ENCODE data around the gene PRPF18.
A peak's percentile ranks its signal among the peaks of the same experiment; 100 is the strongest.

Gene PRPF18

GRCh38 chr10:13651969-13652720, 65.4 kb downstream of the PRPF18 start:
- no peak overlapping the region for H3K4me3 ChIP-seq (ENCODE audit: low read length)
- H3K4me1 ChIP-seq (ENCODE audit: control insufficient read depth, insufficient read depth, low read length) = no peaks in the 10 kb centered on the region
- no peak overlapping the region for H3K9ac ChIP-seq (ENCODE audit: low read length)
- H3K36me3 ChIP-seq (ENCODE audit: control insufficient read depth, insufficient read depth, low read length) = peaks cover 28% of the 10 kb centered on the region
- no peaks in the 10 kb centered on the region for H3K27me3 ChIP-seq (ENCODE audit: control insufficient read depth, insufficient read depth, low read length)
- no peak overlapping the region for H3K27ac ChIP-seq (ENCODE audit: low read depth, low read length)

- peaks cover 31% of the 10 kb centered on the region for H3K36me3 ChIP-seq (ENCODE audit: control insufficient read depth, insufficient read depth, low read length)
- no peaks in the 10 kb centered on the region for H3K27me3 ChIP-seq (ENCODE audit: control insufficient read depth, insufficient read depth, low read length)
- no peaks in the 10 kb centered on the region for H3K4me1 ChIP-seq (ENCODE audit: control insufficient read depth, insufficient read depth, low read length)
- H3K27ac ChIP-seq (ENCODE audit: low read depth, low read length) = no peak overlapping the region
- H3K9ac ChIP-seq (ENCODE audit: low read length) = no peak overlapping the region
- H3K4me3 ChIP-seq (ENCODE audit: low read length) = no peak overlapping the region
Observed at GRCh38 chr10:13652860-13653259, 66.1 kb downstream of the PRPF18 start.

- Histone ChIP-seq H3K27ac (ENCODE audit: low read depth, low read length) (no peak overlapping the region), H3K27me3 (ENCODE audit: control insufficient read depth, insufficient read depth, low read length) (no peaks in the 10 kb centered on the region), H3K4me1 (ENCODE audit: control insufficient read depth, insufficient read depth, low read length) (no peaks in the 10 kb centered on the region), H3K36me3 (ENCODE audit: control insufficient read depth, insufficient read depth, low read length) (peaks cover 32% of the 10 kb centered on the region), H3K4me3 (ENCODE audit: low read length) (no peak overlapping the region), H3K9ac (ENCODE audit: low read length) (no peak overlapping the region)
Observed at GRCh38 chr10:13654118-13654830, 67.5 kb downstream of the PRPF18 start.

- no peaks in the 10 kb centered on the region for H3K27me3 ChIP-seq (ENCODE audit: control insufficient read depth, insufficient read depth, low read length)
- peaks cover 34% of the 10 kb centered on the region for H3K36me3 ChIP-seq (ENCODE audit: control insufficient read depth, insufficient read depth, low read length)
- no peak overlapping the region for H3K9ac ChIP-seq (ENCODE audit: low read length)
- H3K4me3 ChIP-seq (ENCODE audit: low read length) = no peak overlapping the region
- H3K4me1 ChIP-seq (ENCODE audit: control insufficient read depth, insufficient read depth, low read length) = peaks cover 3% of the 10 kb centered on the region
- H3K27ac ChIP-seq (ENCODE audit: low read depth, low read length) = no peak overlapping the region
Observed at GRCh38 chr10:13654846-13655245, 68.1 kb downstream of the PRPF18 start.

- H3K27ac ChIP-seq (ENCODE audit: low read depth, low read length) = no peak overlapping the region
- H3K36me3 ChIP-seq (ENCODE audit: control insufficient read depth, insufficient read depth, low read length) = peaks cover 32% of the 10 kb centered on the region
- H3K4me3 ChIP-seq (ENCODE audit: low read length) = no peak overlapping the region
- H3K27me3 ChIP-seq (ENCODE audit: control insufficient read depth, insufficient read depth, low read length) = no peaks in the 10 kb centered on the region
- no peak overlapping the region for H3K9ac ChIP-seq (ENCODE audit: low read length)
- H3K4me1 ChIP-seq (ENCODE audit: control insufficient read depth, insufficient read depth, low read length) = peaks cover 3% of the 10 kb centered on the region
Observed at GRCh38 chr10:13656337-13657100, 69.8 kb downstream of the PRPF18 start.

- H3K36me3 ChIP-seq (ENCODE audit: control insufficient read depth, insufficient read depth, low read length) = peaks cover 32% of the 10 kb centered on the region
- no peak overlapping the region for H3K4me3 ChIP-seq (ENCODE audit: low read length)
- no peak overlapping the region for H3K9ac ChIP-seq (ENCODE audit: low read length)
- no peak overlapping the region for H3K27ac ChIP-seq (ENCODE audit: low read depth, low read length)
- peaks cover 3% of the 10 kb centered on the region for H3K4me1 ChIP-seq (ENCODE audit: control insufficient read depth, insufficient read depth, low read length)
- no peaks in the 10 kb centered on the region for H3K27me3 ChIP-seq (ENCODE audit: control insufficient read depth, insufficient read depth, low read length)
Observed at GRCh38 chr10:13657101-13657680, 70.4 kb downstream of the PRPF18 start.

- Histone ChIP-seq H3K36me3 (ENCODE audit: control insufficient read depth, insufficient read depth, low read length) (peaks cover 36% of the 10 kb centered on the region), H3K4me3 (ENCODE audit: low read length) (no peak overlapping the region), H3K27ac (ENCODE audit: low read depth, low read length) (no peak overlapping the region)
Observed at GRCh38 chr10:13658264-13658663, 71.5 kb downstream of the PRPF18 start.

GRCh38 chr10:13658871-13659685, 72.3 kb downstream of the PRPF18 start:
- H3K27ac ChIP-seq (ENCODE audit: low read depth, low read length) = peak overlapping the region; percentile 27
- peaks cover 3% of the 10 kb centered on the region for H3K4me1 ChIP-seq (ENCODE audit: control insufficient read depth, insufficient read depth, low read length)
- peaks cover 29% of the 10 kb centered on the region for H3K36me3 ChIP-seq (ENCODE audit: control insufficient read depth, insufficient read depth, low read length)
- no peaks in the 10 kb centered on the region for H3K27me3 ChIP-seq (ENCODE audit: control insufficient read depth, insufficient read depth, low read length)
- no peak overlapping the region for H3K9ac ChIP-seq (ENCODE audit: low read length)
- H3K4me3 ChIP-seq (ENCODE audit: low read length) = no peak overlapping the region

More at GRCh38 chr10:13658264-13658663, 71.5 kb downstream of the PRPF18 start:
- Histone ChIP-seq H3K9ac (ENCODE audit: low read length) (no peak overlapping the region), H3K27me3 (ENCODE audit: control insufficient read depth, insufficient read depth, low read length) (no peaks in the 10 kb centered on the region), H3K4me1 (ENCODE audit: control insufficient read depth, insufficient read depth, low read length) (peaks cover 3% of the 10 kb centered on the region)

GRCh38 chr10:13659887-13660550, 73.3 kb downstream of the PRPF18 start:
- Histone ChIP-seq H3K4me3 (ENCODE audit: low read length) (no peak overlapping the region), H3K27ac (ENCODE audit: low read depth, low read length) (no peak overlapping the region), H3K27me3 (ENCODE audit: control insufficient read depth, insufficient read depth, low read length) (no peaks in the 10 kb centered on the region), H3K9ac (ENCODE audit: low read length) (no peak overlapping the region), H3K4me1 (ENCODE audit: control insufficient read depth, insufficient read depth, low read length) (peaks cover 3% of the 10 kb centered on the region), H3K36me3 (ENCODE audit: control insufficient read depth, insufficient read depth, low read length) (peaks cover 22% of the 10 kb centered on the region)

GRCh38 chr10:13660551-13660920, 73.8 kb downstream of the PRPF18 start:
- Histone ChIP-seq H3K36me3 (ENCODE audit: control insufficient read depth, insufficient read depth, low read length) (peaks cover 24% of the 10 kb centered on the region), H3K27me3 (ENCODE audit: control insufficient read depth, insufficient read depth, low read length) (no peaks in the 10 kb centered on the region), H3K4me1 (ENCODE audit: control insufficient read depth, insufficient read depth, low read length) (peaks cover 3% of the 10 kb centered on the region), H3K27ac (ENCODE audit: low read depth, low read length) (no peak overlapping the region), H3K4me3 (ENCODE audit: low read length) (no peak overlapping the region), H3K9ac (ENCODE audit: low read length) (no peak overlapping the region)

- Histone ChIP-seq H3K9ac (ENCODE audit: low read length) (no peak overlapping the region), H3K4me3 (ENCODE audit: low read length) (no peak overlapping the region), H3K36me3 (ENCODE audit: control insufficient read depth, insufficient read depth, low read length) (peaks cover 27% of the 10 kb centered on the region), H3K4me1 (ENCODE audit: control insufficient read depth, insufficient read depth, low read length) (peaks cover 3% of the 10 kb centered on the region), H3K27me3 (ENCODE audit: control insufficient read depth, insufficient read depth, low read length) (no peaks in the 10 kb centered on the region), H3K27ac (ENCODE audit: low read depth, low read length) (no peak overlapping the region)
Observed at GRCh38 chr10:13661256-13661655, 74.5 kb downstream of the PRPF18 start.

Data from rectal smooth muscle tissue (tissue), 1 donor.